Measurements from ENCODE around the gene CACUL1. TPM values are rescaled to one million over a fixed set of nuclear protein-coding genes. Genes with fewer than 3 reads are reported as not detected.

Gene CACUL1
- total and polyA plus RNA-seq, 2 of the 13 experiments (the other 11 are each of a cell fraction or from before 2014, with no cell fraction given): 14.2 to 31.0 TPM

DNA sequence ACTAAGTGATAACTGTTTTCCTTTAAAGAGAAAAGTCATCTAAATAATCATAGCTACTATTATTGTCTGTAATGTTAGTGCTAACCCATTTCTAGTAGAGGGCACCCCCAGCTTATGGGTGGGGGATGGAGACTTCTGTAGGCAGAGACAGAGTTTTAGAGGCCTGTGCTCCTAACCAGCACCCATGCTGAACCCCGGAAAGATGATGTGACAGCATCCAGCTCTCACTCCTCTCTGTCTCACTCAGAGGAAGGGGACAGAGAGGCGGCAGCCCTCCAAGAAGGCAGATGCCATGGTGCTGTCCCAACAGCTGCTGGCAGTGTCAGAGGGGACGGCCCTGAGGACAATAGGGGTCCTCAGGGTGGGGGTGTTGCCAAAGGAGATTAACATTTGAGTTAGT is 84.9 kb downstream of the CACUL1 start (continued):
- TF ChIP-seq GTF3A (CRISPR knock-in tag; conservative IDR thresholded peaks at IDR 0.05) (no peak), GABPB1 (CRISPR knock-in tag; IDR thresholded peaks at IDR 0.05) (no peak), ZNF614 (CRISPR knock-in tag; IDR thresholded peaks at IDR 0.05; ENCODE audit: borderline replicate concordance) (no peak), RARG (CRISPR knock-in tag; IDR thresholded peaks at IDR 0.05; ENCODE audit: low read depth) (no peak), CENPBD1 (CRISPR knock-in tag; IDR thresholded peaks at IDR 0.05; ENCODE audit: borderline replicate concordance, low read depth) (no peak), HES4 (CRISPR knock-in tag; IDR thresholded peaks at IDR 0.05; ENCODE audit: borderline replicate concordance) (no peak), KAT8 (CRISPR knock-in tag; IDR thresholded peaks at IDR 0.05) (no peak)
- TF ChIP-seq, protein P1, sequence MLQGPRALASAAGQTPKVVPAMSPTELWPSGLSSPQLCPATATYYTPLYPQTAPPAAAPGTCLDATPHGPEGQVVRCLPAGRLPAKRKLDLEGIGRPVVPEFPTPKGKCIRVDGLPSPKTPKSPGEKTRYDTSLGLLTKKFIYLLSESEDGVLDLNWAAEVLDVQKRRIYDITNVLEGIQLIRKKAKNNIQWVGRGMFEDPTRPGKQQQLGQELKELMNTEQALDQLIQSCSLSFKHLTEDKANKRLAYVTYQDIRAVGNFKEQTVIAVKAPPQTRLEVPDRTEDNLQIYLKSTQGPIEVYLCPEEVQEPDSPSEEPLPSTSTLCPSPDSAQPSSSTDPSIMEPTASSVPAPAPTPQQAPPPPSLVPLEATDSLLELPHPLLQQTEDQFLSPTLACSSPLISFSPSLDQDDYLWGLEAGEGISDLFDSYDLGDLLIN (CRISPR knock-in tag; IDR thresholded peaks at IDR 0.05; ENCODE audit: borderline replicate concordance): no peak

DNA sequence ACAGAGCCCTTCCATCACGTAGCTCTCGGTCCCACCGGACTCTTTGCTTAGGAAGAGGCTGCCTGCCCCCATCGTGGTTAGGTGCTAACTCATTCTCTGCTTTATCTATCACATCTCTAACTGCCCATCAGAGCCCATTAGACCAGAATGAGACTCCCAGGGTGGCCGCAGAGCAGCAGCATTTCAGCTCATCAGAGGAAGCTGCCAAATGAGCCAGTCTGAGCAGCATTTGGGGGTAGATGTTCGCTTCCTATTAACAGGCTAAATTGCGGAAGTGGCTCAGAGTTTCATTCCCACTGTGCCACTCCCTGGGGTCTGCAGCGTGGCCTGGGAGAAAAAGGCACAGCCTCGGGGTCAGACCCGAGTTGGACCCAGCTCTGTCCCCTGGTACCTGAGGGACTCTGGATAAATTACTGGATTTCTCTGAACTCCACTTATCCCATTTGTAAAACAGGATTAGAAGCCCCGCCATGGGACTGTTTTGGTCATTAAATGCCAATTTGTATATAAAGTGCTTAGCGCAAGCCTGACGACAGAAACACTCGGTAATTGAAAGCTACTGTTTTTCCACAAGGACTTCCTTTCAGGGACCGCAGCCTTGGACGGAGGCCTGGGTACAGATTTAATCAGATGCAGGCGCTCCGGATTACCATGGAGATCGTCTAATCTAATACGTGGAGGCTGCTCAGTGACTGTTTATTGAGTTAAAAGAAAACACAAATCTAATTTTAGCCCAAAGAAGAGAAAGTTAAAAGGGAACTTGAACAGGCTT is 85.6 kb downstream of the CACUL1 start:
- no peak overlapping the region for H3K4me2 ChIP-seq (ENCODE audit: low read depth, low read length)
- intact Hi-C loops (cut with micrococcal nuclease; ENCODE audit: unreplicated experiment): no loop called here
- no peak overlapping the region for H3K4me3 ChIP-seq (replicated peaks in 1 of 3; ENCODE audit: insufficient read depth in 1 of 3, low read depth in 2 of 3, low read length in 3 of 3)
- no peaks in the 10 kb centered on the region; a peak in 1 of 5 replicates for H3K27me3 ChIP-seq (ENCODE audit: control insufficient read depth in 1 of 2, insufficient read depth in 2 of 2, low read length in 2 of 2)
- no peaks in the 10 kb centered on the region for H3K9me3 ChIP-seq (ENCODE audit: low read length)
- WGBS (ENCODE audit: low lambda C conversion rate): 51% methylated on average over 16 of the region's 20 CpGs
- in situ Hi-C loops (cut with HindIII; ENCODE audit: extremely low pct_ligation_motif_present, low pct_unique_long_range_greater_than_20kb): no loop called here
- no peaks in the 10 kb centered on the region; a peak in 1 of 5 replicates for H3K36me3 ChIP-seq (replicated peaks in 1 of 2; ENCODE audit: control insufficient read depth in 1 of 2, insufficient read depth in 2 of 2, low read length in 2 of 2)
- no TSS peak for BruUV-seq (replicated peaks)
- H4K20me1 ChIP-seq (ENCODE audit: insufficient read depth, low read length): no peaks in the 10 kb centered on the region
- ChIA-PET CTCF (ENCODE audit: low intra/inter-chr PET ratio, low total read pairs) (no interaction called here), POLR2A (no interaction called here)
- no peaks in the 10 kb centered on the region for H3K79me2 ChIP-seq (ENCODE audit: insufficient read depth, low read length)
- peaks cover 23% of the 10 kb centered on the region for H3K4me1 ChIP-seq (ENCODE audit: insufficient read depth, low read length)
- no peak overlapping the region for H2AFZ ChIP-seq (ENCODE audit: low read length)
- no peak overlapping the region for H3K27ac ChIP-seq (ENCODE audit: extremely low read length, insufficient read depth, low read length)
- DNase-seq (ENCODE audit: low spot score) (no peak), ATAC-seq (peak; percentile 5; the same call in 2 of the 3 replicates), FAIRE-seq (no peak)
- no peak overlapping the region for H3K9ac ChIP-seq (ENCODE audit: insufficient read depth, low read depth, low read length)
- TF ChIP-seq ZNF775 (CRISPR knock-in tag; IDR thresholded peaks at IDR 0.05; ENCODE audit: borderline replicate concordance): no peak
- TF ChIP-seq MBD4 (IDR thresholded peaks at IDR 0.05; ENCODE audit: borderline replicate concordance, low read length): no peak
- no peak for TF ChIP-seq MTA3 (CRISPR knock-in tag; IDR thresholded peaks at IDR 0.05)
- TF ChIP-seq NFYB (CRISPR knock-in tag; IDR thresholded peaks at IDR 0.05): no peak
- no peak for TF ChIP-seq HNF4G (IDR thresholded peaks at IDR 0.05; ENCODE audit: borderline replicate concordance, low read depth, low read length)
- no peak for TF ChIP-seq HNF4G (CRISPR knock-in tag; IDR thresholded peaks at IDR 0.05; ENCODE audit: borderline replicate concordance, low read depth)
- TF ChIP-seq SIN3A (IDR thresholded peaks at IDR 0.05; ENCODE audit: borderline replicate concordance, low read depth, low read length): no peak
- no peak for TF ChIP-seq GATAD2A (CRISPR knock-in tag; IDR thresholded peaks at IDR 0.05)
- TF ChIP-seq CTCF (CRISPR knock-in tag; IDR thresholded peaks at IDR 0.05): no peak
- TF ChIP-seq RFX5 (IDR thresholded peaks at IDR 0.05; ENCODE audit: low read depth, low read length): no peak
- no peak for TF ChIP-seq RBFOX2 (IDR thresholded peaks at IDR 0.05; ENCODE audit: low read depth, low read length)
- TF ChIP-seq MEIS1 (CRISPR knock-in tag; IDR thresholded peaks at IDR 0.05; ENCODE audit: borderline replicate concordance): no peak

Measured in HepG2 (cell line).